Central memory CD4-positive, alpha-beta T cell (primary cell): ENCODE data around the gene SEMA3A.
A peak's percentile ranks its signal among the peaks of the same experiment; 100 is the strongest.

Experiments used
- DNase-seq: peaks from one replicate; pipeline ENCODE4 v3.0.0; 2022

SEMA3A gene

GRCh38 chr7:84003191-84003590, 191.4 kb downstream of the SEMA3A start:
- no peak for DNase-seq

DNA sequence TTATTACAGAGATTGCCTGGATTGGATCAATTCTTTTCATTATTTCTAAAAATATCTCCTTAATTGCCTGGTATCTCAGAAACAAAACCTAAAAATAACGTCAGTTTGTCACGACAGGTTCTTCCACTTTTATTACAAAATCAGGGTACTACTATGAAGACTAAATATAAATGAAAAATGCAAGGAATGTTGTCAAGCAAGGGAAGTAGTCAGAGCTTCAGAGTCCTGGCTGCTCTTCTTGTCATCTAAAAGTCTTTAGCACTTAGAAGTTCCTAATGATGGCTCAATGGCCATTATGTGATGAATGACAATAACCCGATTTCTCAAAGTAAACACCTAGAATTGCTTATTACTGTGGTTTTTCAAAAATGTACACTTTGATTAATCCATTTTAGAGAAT, 192.2 kb downstream of the SEMA3A start:
- no peak for DNase-seq

DNA sequence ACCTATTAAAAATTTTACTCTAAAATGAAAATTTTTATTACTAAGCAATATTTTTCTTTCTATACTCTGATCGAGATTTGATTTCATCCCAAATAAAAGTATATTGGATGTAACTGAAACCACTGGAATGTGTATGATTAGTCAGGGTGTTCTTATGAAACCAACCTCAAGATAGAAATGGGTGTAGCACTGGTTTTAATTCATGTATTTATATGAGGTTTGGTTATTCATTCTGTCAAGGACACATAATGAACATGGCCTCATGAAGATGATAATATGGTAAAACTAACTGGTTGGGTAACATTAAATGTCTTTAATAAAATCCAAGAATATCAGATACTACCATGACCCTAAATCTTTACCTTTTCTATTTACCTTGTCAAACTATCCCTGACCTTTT, 197.7 kb downstream of the SEMA3A start:
- DNase-seq, result no peak

GRCh38 chr7:83987764-83988163, 206.8 kb downstream of the SEMA3A start:
- DNase-seq, result no peak

DNA sequence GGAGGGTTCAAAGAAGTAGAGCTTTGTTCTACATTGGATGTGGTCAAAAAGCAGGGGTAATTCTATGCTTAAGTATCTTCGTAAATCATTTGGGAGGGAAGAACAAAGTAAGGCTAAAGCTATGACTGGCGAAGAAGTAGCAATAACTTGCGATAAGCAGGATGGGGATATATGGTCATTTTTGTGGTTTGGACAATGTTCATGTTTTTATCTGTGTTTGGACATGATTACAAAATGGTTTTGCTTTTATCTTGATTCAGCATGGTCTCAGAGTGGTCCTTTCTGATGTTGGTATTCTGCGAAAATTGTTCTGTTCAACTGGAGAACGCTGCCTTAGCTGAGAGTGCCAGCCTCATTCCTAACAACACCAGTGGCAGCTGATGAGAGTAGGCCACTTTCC, 208.8 kb downstream of the SEMA3A start:
- DNase-seq, result no peak

DNA sequence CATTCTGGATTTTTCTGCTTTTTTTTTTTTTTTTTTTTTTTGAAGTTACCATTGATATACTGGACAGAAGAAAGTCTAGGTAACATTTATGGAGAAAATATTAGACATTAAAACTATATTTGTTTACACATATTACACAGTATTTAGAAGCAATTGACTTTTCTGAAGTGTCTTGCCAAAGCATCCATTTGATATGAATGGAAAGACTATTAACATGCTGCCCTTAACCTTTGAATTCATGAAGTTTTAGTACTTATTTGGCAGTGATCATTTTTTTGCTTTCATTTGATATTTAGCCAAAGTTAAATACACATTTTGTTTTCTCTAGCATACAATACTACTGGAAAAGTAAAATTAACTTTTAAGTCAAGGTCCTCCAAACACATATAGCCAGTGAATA, 210.0 kb downstream of the SEMA3A start:
- no peak for DNase-seq

DNA sequence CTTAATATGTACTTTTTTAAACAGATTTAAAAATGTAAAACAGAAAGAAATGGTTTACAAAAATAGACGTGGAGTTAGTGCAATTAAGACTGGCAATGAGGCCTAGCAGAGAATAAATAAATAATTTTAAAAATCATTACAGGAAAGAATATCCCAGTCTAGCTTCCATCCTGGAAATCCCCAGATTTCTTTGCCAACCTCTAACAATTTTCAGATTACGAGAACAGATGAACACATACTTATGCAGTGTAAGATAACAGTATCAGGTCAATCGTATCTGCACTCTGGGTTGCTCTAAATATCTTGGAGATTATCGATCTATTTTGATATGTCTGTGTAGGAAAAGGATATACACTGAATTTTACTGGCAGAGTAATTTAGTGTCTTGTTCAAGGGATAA, 210.5 kb downstream of the SEMA3A start:
- DNase-seq, result no peak

GRCh38 chr7:83983606-83984005, 211.0 kb downstream of the SEMA3A start:
- DNase-seq, result no peak

- DNase-seq, result peak; percentile 3
These were observed 218.3 kb downstream of the SEMA3A start for GRCh38 chr7:83976302-83976701.

DNA sequence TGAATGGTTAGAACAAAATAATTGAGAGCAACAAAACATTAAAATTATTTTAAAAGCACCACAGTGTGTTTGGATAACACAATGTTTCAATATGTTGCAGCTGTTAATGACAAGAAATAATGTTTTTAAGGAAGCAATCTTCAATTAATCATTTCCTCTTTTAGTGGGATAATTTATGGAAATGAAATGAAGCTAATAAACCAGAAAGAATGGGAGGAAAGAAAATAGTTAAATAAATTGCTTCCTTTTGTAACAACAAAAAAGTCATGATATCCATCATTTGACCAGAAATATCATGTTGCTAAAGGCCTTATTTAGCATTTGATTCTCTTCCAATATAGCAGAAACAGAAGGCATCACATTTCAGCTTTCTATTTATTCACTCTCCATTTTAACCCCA, 224.5 kb downstream of the SEMA3A start:
- no peak for DNase-seq

GRCh38 chr7:83964318-83964717, 230.3 kb downstream of the SEMA3A start:
- no peak for DNase-seq

GRCh38 chr7:83957333-83957732, 237.3 kb downstream of the SEMA3A start:
- no peak for DNase-seq

GRCh38 chr7:83956104-83956503, 238.5 kb downstream of the SEMA3A start:
- no peak for DNase-seq

GRCh38 chr7:83952236-83952635, 242.4 kb downstream of the SEMA3A start:
- no peak for DNase-seq

DNA sequence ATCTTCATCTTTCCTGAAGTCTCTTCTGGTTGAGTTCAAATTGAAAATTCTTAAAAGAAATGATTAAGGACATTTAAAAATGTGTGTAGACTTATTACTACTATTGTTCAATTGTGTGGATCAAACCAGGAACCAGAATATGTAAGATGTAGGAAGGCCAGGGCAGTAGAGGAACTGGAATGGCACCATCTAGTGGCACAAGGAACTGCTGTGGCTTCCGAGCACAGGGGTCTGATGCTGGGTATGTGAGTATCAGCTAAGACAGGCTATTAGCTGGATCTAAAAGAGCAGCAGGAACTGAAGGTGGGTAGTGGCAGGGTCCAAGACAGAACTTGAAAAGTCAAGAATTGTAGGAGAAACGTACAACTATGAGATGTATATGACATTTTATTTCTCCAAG, 247.3 kb downstream of the SEMA3A start:
- DNase-seq, result no peak

DNA sequence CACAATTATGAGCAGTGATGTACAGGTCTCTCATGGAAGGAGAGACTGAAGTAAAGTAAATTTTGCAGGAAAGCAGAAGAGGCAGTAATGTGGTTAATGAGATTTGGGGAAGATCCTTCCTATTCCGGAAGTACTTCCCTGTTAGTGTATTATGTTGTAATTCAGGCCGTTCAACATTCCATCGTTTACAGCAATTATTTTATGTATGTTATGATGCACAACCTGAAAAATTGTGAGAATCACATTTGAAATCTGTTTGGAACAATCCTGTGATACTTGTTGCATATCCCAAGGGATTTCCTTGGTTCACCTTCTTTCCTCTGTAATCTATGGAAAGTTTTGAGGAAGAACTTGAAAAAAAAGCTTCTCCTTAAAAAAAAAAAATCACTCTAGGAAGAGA, 247.8 kb downstream of the SEMA3A start:
- DNase-seq, result no peak

DNA sequence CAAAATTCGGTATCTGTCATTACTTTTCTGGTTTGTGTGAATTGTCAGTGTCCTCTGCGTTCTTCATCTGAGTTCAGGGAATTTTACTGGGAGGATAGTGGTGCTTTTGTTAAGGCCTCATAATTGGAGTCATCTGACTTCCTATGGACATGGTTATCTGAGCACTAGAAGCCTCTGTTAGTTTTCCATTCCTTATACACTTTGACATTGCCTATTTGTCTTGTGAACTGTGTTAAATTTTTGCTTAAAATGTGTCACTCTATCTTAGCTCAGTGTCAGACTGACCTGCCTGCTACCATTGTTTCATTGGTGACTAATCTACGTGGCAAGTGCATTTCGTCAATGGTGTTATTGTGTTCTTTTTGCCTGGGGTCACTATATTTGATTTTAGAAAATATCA, 253.3 kb downstream of the SEMA3A start:
- no peak for DNase-seq

DNA sequence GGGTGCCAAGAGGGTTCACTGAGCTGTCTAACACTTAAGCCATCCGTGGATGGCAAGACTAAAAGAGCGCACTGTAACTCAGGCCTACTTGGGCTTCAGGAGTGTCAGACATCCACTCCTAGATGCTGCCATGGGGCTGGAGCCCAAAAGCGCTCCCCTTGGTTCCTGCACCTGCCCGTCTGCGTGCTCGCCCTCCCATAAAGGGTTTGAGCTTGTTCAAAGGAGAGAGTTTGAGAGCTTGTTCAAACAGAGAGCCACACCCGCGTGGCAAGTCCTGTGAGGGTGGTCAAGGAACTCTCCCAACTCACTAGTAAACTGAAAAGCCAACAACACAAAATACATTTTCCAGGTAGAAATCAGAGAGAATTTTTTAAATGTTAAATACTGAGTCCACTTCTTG, 256.7 kb downstream of the SEMA3A start:
- no peak for DNase-seq

- DNase-seq, result peak; percentile 12
These were observed 258.4 kb downstream of the SEMA3A start for GRCh38 chr7:83936056-83936708.

DNA sequence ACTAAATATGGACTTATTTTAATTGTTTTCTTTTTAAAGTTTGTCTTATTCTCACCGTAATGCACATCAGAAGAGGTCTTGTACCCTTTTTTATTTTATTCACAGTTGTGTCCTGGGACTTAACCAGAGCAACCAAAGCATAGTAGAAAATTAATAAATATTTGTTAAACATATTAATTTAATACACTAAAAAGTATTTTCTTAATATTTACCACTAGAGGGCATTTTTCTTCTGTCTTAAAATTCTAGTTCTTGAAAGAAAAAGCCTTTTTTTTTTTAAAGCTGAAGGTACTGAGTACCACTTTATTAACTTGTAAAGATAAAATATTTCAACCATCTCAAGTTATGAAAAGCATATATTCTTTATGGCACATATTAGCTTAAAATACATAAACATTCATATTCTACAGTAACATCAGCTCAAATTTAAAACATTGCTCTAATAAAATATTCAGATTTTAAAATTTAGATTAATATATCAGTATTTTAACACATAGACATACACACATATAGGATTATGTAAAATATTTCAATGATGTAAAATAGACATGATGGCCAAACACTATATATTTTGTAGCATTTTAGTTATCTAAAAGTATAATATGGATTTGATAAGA, 260.4 kb downstream of the SEMA3A start:
- DNase-seq, result no peak

DNA sequence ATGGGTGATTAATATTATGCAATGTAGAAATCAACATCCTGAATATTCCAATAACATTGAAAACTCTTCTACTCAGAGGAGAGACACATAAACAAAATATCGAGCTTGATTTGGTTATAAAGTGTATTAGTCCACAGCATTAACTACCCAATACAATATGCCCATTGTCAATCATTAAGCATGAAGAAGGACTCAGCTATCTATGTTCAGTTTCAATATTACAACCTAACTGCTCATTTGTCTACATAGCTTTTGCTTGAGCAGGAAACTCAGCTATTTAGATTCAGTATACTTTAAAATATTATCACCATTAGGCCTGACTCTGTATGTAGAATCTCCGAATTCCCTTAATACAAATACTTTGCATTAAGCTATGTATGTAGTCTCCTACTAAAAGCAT, 262.6 kb downstream of the SEMA3A start:
- DNase-seq, result no peak

GRCh38 chr7:83930262-83930661, 264.3 kb downstream of the SEMA3A start:
- no peak for DNase-seq

DNA sequence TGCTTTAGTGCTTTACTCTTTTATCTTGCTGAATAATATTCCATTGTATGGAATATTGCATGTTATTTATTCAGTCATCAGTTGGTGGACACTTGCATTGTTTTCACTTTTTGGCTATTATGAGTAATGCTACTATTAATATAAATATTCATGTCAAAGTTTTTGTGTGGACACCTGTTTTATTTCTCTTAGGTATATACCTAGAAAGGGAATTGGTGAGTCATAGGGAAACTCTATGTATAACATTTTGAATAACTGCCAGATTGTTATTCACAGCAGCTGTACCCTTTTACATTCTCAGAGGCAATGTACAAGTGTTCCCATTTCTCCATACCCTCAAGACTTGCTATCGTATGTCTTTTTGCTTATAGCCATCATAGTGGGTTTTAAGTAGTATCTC, 268.7 kb downstream of the SEMA3A start:
- no peak for DNase-seq

GRCh38 chr7:83921941-83922607, 272.5 kb downstream of the SEMA3A start:
- DNase-seq, result no peak
